ENCODE data around the gene C19orf47.
"Not testable (repeated sequence)": the region's sequence is repeated elsewhere in the genome, so short reads cannot be mapped to it uniquely, and the experiment has no call there.

Gene C19orf47

GRCh38 chr19:40335855-40336600 is 12.2 kb downstream of the C19orf47 start:
- DNase-seq (ENCODE audit: extremely low read depth, low read depth), result no peak

GRCh38 chr19:40335101-40335500 is 13.1 kb downstream of the C19orf47 start:
- DNase-seq (ENCODE audit: extremely low read depth, low read depth), result no peak
- no peak for TF ChIP-seq CTCF (IDR thresholded peaks at IDR 0.05; ENCODE audit: low read depth, low read length)

More at GRCh38 chr19:40335855-40336600, 12.2 kb downstream of the C19orf47 start:
- TF ChIP-seq CTCF (IDR thresholded peaks at IDR 0.05; ENCODE audit: low read depth, low read length), result no peak

GRCh38 chr19:40333083-40333482 is 15.1 kb downstream of the C19orf47 start:
- not testable (repeated sequence) for DNase-seq (ENCODE audit: extremely low read depth, low read depth)

GRCh38 chr19:40332669-40333068 is 15.5 kb downstream of the C19orf47 start:
- TF ChIP-seq CTCF (IDR thresholded peaks at IDR 0.05; ENCODE audit: low read depth, low read length), result no peak
- no peak for DNase-seq (ENCODE audit: extremely low read depth, low read depth)

GRCh38 chr19:40331052-40331451 is 17.1 kb downstream of the C19orf47 start:
- TF ChIP-seq CTCF (IDR thresholded peaks at IDR 0.05; ENCODE audit: low read depth, low read length), result no peak
- no peak for DNase-seq (ENCODE audit: extremely low read depth, low read depth)

GRCh38 chr19:40326201-40326600 is 22.0 kb downstream of the C19orf47 start:
- TF ChIP-seq CTCF (IDR thresholded peaks at IDR 0.05; ENCODE audit: low read depth, low read length), result no peak
- no peak for DNase-seq (ENCODE audit: extremely low read depth, low read depth)

GRCh38 chr19:40323705-40324104 is 24.5 kb downstream of the C19orf47 start:
- no peak for TF ChIP-seq CTCF (IDR thresholded peaks at IDR 0.05; ENCODE audit: low read depth, low read length)
- DNase-seq (ENCODE audit: extremely low read depth, low read depth), result no peak
